Measurements from ENCODE around the gene TOX3.
A peak's percentile ranks its signal among the peaks of the same experiment; 100 is the strongest.

The TOX3 gene

DNA sequence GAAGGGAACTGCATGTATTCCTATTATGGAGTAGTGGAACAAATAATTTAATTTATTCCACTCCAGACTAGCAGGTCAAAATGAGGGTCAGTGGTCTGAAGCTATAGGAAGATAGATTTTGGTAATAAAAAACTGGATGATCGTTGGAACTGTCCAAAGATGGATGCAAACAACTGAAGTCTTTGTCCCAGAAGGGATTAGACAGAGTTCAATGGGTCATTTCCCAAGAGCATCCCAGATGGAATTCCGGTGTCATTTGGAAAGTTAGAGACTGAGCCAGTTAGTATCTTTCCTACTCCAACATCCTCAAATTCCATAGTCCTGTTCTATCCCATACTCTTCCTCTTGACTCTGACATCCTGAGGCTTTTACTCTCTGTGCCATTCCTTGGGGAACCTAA, 22.8 kb upstream of the TOX3 start:
- POLR2A ChIA-PET = no interaction called here
- H3K4me3 ChIP-seq (ENCODE audit: low read depth, low read length) = no peak overlapping the region
- no peak overlapping the region for H3K27ac ChIP-seq (ENCODE audit: extremely low read depth, low read depth, low read length)
- TF ChIP-seq ZNF202 (tag by site-specific recombination; IDR thresholded peaks at IDR 0.05; ENCODE audit: borderline replicate concordance) (no peak), ZNF837 (tag by site-specific recombination; IDR thresholded peaks at IDR 0.05) (no peak), ZNF521 (tag by site-specific recombination; IDR thresholded peaks at IDR 0.05) (no peak), ZNF558 (tag by site-specific recombination; IDR thresholded peaks at IDR 0.05) (no peak), ZNF629 (tag by site-specific recombination; IDR thresholded peaks at IDR 0.05) (no peak), ZNF239 (tag by site-specific recombination; IDR thresholded peaks at IDR 0.05) (no peak)
- TF ChIP-seq, protein P1, sequence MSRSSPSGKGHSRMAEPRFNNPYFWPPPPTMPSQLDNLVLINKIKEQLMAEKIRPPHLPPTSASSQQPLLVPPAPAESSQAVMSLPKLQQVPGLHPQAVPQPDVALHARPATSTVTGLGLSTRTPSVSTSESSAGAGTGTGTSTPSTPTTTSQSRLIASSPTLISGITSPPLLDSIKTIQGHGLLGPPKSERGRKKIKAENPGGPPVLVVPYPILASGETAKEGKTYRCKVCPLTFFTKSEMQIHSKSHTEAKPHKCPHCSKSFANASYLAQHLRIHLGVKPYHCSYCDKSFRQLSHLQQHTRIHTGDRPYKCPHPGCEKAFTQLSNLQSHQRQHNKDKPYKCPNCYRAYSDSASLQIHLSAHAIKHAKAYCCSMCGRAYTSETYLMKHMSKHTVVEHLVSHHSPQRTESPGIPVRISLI (tag by site-specific recombination; IDR thresholded peaks at IDR 0.05) = no peak
- TF ChIP-seq, protein P2, sequence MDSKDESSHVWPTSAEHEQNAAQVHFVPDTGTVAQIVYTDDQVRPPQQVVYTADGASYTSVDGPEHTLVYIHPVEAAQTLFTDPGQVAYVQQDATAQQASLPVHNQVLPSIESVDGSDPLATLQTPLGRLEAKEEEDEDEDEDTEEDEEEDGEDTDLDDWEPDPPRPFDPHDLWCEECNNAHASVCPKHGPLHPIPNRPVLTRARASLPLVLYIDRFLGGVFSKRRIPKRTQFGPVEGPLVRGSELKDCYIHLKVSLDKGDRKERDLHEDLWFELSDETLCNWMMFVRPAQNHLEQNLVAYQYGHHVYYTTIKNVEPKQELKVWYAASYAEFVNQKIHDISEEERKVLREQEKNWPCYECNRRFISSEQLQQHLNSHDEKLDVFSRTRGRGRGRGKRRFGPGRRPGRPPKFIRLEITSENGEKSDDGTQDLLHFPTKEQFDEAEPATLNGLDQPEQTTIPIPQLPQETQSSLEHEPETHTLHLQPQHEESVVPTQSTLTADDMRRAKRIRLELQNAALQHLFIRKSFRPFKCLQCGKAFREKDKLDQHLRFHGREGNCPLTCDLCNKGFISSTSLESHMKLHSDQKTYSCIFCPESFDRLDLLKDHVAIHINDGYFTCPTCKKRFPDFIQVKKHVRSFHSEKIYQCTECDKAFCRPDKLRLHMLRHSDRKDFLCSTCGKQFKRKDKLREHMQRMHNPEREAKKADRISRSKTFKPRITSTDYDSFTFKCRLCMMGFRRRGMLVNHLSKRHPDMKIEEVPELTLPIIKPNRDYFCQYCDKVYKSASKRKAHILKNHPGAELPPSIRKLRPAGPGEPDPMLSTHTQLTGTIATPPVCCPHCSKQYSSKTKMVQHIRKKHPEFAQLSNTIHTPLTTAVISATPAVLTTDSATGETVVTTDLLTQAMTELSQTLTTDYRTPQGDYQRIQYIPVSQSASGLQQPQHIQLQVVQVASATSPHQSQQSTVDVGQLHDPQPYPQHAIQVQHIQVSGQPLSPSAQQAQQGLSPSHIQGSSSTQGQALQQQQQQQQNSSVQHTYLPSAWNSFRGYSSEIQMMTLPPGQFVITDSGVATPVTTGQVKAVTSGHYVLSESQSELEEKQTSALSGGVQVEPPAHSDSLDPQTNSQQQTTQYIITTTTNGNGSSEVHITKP (tag by site-specific recombination; IDR thresholded peaks at IDR 0.05) = no peak
- TF ChIP-seq, protein P3, sequence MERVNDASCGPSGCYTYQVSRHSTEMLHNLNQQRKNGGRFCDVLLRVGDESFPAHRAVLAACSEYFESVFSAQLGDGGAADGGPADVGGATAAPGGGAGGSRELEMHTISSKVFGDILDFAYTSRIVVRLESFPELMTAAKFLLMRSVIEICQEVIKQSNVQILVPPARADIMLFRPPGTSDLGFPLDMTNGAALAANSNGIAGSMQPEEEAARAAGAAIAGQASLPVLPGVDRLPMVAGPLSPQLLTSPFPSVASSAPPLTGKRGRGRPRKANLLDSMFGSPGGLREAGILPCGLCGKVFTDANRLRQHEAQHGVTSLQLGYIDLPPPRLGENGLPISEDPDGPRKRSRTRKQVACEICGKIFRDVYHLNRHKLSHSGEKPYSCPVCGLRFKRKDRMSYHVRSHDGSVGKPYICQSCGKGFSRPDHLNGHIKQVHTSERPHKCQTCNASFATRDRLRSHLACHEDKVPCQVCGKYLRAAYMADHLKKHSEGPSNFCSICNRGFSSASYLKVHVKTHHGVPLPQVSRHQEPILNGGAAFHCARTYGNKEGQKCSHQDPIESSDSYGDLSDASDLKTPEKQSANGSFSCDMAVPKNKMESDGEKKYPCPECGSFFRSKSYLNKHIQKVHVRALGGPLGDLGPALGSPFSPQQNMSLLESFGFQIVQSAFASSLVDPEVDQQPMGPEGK (tag by site-specific recombination; IDR thresholded peaks at IDR 0.05) = no peak
- peaks cover 13% of the 10 kb centered on the region for H3K4me1 ChIP-seq (ENCODE audit: control insufficient read depth, insufficient read depth, low read length)
- CTCF ChIA-PET = interaction anchor here (0.8 kb wide), 1 partner anchor 20 kb away, joined by 4 read pairs; no protein-coding TSS in a partner anchor
- H3K36me3 ChIP-seq (ENCODE audit: control insufficient read depth in 2 of 2, insufficient read depth in 1 of 2, low read length in 2 of 2) = no peaks in the 10 kb centered on the region
- no peaks in the 10 kb centered on the region for H3K9me3 ChIP-seq (ENCODE audit: control insufficient read depth, insufficient read depth, low read depth, low read length)

DNA sequence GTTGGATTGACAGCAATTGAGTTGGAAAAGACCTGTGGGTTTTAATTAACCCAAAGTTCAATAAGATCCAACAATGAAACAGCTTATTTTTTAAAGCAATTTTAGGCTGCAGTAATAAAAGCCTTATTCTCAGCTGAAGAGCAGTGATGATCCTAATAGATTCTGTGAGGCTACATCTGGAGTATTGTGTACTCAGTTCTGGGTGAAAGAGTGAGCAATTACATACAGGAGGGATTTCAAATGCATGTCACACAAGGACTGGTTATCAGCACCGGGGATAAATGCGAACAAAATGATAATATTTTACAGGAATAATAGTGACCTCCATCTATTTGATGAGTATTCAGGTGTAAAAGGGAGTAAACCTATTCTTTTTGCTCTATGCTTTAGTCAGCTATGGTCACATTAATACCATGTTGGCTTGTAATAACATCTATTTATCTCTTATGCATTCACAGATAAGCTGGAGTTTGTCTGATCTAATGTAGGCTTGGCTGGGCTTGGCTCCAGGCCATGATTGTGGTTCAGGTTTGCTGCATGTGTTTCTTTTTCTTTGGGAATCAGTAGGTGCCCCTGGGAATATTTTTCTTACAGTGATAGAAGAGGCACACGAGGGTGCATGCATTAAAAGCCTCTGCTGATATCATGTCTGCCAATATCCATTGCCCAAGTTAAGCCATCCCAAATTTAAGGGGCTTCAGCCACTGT, 22.2 kb upstream of the TOX3 start:
- TF ChIP-seq ZNF776 (tag by site-specific recombination; IDR thresholded peaks at IDR 0.05; ENCODE audit: borderline replicate concordance) (no peak), ZBTB20 (tag by site-specific recombination; IDR thresholded peaks at IDR 0.05) (0 out of 2 replicates have a peak, but pooled peaks have one; percentile 29)
- ChIA-PET CTCF (interaction anchor here (0.8 kb wide), 1 partner anchor 20 kb away, joined by 4 read pairs; no protein-coding TSS in a partner anchor), POLR2A (no interaction called here)

DNA sequence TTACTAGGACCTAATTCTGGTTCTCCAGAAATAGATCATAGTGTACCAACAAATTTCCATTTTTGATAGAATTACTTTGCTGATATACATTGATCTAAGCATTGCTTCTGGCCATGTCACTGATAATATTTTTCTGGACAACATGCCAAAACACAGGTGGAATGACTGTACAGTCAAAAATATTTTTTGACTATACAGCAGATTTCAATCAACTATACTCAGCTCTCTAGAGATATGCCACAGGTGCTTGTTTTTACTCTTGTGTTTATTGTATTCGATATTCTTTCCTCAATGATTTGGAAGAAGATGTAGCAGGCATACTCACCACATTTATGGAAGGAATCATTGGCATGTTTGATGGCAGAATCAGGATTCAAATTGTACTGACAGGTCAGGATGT, 21.6 kb upstream of the TOX3 start:
- CTCF ChIA-PET = no interaction called here
- POLR2A ChIA-PET = no interaction called here
- TF ChIP-seq ZNF37A (tag by site-specific recombination; IDR thresholded peaks at IDR 0.05) = no peak
- TF ChIP-seq YY1 (tag by site-specific recombination; IDR thresholded peaks at IDR 0.05) = no peak
- TF ChIP-seq ZFP3 (tag by site-specific recombination; IDR thresholded peaks at IDR 0.05; ENCODE audit: low read depth) = no peak
- no peak for TF ChIP-seq ZNF214 (tag by site-specific recombination; IDR thresholded peaks at IDR 0.05; ENCODE audit: borderline replicate concordance)
- TF ChIP-seq ZNF658 (tag by site-specific recombination; IDR thresholded peaks at IDR 0.05) = no peak
- TF ChIP-seq, protein P4, sequence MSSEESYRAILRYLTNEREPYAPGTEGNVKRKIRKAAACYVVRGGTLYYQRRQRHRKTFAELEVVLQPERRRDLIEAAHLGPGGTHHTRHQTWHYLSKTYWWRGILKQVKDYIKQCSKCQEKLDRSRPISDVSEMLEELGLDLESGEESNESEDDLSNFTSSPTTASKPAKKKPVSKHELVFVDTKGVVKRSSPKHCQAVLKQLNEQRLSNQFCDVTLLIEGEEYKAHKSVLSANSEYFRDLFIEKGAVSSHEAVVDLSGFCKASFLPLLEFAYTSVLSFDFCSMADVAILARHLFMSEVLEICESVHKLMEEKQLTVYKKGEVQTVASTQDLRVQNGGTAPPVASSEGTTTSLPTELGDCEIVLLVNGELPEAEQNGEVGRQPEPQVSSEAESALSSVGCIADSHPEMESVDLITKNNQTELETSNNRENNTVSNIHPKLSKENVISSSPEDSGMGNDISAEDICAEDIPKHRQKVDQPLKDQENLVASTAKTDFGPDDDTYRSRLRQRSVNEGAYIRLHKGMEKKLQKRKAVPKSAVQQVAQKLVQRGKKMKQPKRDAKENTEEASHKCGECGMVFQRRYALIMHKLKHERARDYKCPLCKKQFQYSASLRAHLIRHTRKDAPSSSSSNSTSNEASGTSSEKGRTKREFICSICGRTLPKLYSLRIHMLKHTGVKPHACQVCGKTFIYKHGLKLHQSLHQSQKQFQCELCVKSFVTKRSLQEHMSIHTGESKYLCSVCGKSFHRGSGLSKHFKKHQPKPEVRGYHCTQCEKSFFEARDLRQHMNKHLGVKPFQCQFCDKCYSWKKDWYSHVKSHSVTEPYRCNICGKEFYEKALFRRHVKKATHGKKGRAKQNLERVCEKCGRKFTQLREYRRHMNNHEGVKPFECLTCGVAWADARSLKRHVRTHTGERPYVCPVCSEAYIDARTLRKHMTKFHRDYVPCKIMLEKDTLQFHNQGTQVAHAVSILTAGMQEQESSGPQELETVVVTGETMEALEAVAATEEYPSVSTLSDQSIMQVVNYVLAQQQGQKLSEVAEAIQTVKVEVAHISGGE (tag by site-specific recombination; conservative IDR thresholded peaks at IDR 0.05; ENCODE audit: low read depth) = no peak
- no peak for TF ChIP-seq ZNF585B (tag by site-specific recombination; IDR thresholded peaks at IDR 0.05)
- TF ChIP-seq GLIS1 (tag by site-specific recombination; IDR thresholded peaks at IDR 0.05) = no peak
- no peak for TF ChIP-seq ZNF341 (tag by site-specific recombination; IDR thresholded peaks at IDR 0.05; ENCODE audit: low read depth)
- no peak for TF ChIP-seq ZNF837 (tag by site-specific recombination; IDR thresholded peaks at IDR 0.05)
- TF ChIP-seq YY2 (tag by site-specific recombination; IDR thresholded peaks at IDR 0.05) = no peak
- no peak for TF ChIP-seq ZNF121 (tag by site-specific recombination; IDR thresholded peaks at IDR 0.05)

More for the DNA sequence above, 22.2 kb upstream of the TOX3 start:
- H3K4me1 ChIP-seq (ENCODE audit: control insufficient read depth, insufficient read depth, low read length) = peaks cover 13% of the 10 kb centered on the region
- H3K9me3 ChIP-seq (ENCODE audit: control insufficient read depth, insufficient read depth, low read depth, low read length) = no peaks in the 10 kb centered on the region
- no peak overlapping the region for H3K27ac ChIP-seq (ENCODE audit: extremely low read depth, low read depth, low read length)
- H3K4me3 ChIP-seq (ENCODE audit: low read depth, low read length) = no peak overlapping the region
- H3K36me3 ChIP-seq (ENCODE audit: control insufficient read depth in 2 of 2, insufficient read depth in 1 of 2, low read length in 2 of 2) = no peaks in the 10 kb centered on the region

More for the DNA sequence above, 21.6 kb upstream of the TOX3 start:
- no peak overlapping the region for H3K4me3 ChIP-seq (ENCODE audit: low read depth, low read length)
- H3K36me3 ChIP-seq (ENCODE audit: control insufficient read depth in 2 of 2, insufficient read depth in 1 of 2, low read length in 2 of 2) = no peaks in the 10 kb centered on the region
- H3K9me3 ChIP-seq (ENCODE audit: control insufficient read depth, insufficient read depth, low read depth, low read length) = no peaks in the 10 kb centered on the region
- H3K27ac ChIP-seq (ENCODE audit: extremely low read depth, low read depth, low read length) = no peak overlapping the region
- peaks cover 13% of the 10 kb centered on the region for H3K4me1 ChIP-seq (ENCODE audit: control insufficient read depth, insufficient read depth, low read length)

Data from HEK293 (cell line).